ENCODE data around the gene SERTAD3.

- TF ChIP-seq EZH2 (optimal IDR thresholded peaks at IDR 0.05; ENCODE audit: low read depth, low read length) = no peak
- no peak for TF ChIP-seq CTCF (IDR thresholded peaks at IDR 0.05; ENCODE audit: low read length)
- no peak for TF ChIP-seq EZH2phosphoT487 (IDR thresholded peaks at IDR 0.05; ENCODE audit: low read length)
Observed at GRCh38 chr19:40431698-40432097, 12.4 kb downstream of the SERTAD3 start.

Data from MM.1S (cell line).